CD4-positive, alpha-beta T cell treated with Interleukin-15 for 4 hours (primary cell): ENCODE measurements around the gene ZFYVE9.
"Not testable (repeated sequence)": the region's sequence is repeated elsewhere in the genome, so short reads cannot be mapped to it uniquely, and the experiment has no call there.

Experiments used
- DNase-seq: peaks from one replicate; pipeline ENCODE4 v3.0.0-alpha.2; 2020; ENCODE audit warnings: low spot score

The ZFYVE9 gene

GRCh38 chr1:52190500-52191252 is 48.8 kb downstream of the ZFYVE9 start:
- no peak for DNase-seq

GRCh38 chr1:52191395-52191965 is 49.6 kb downstream of the ZFYVE9 start:
- no peak for DNase-seq

- DNase-seq, result no peak
Measured at GRCh38 chr1:52192024-52192423, 50.1 kb downstream of the ZFYVE9 start.

GRCh38 chr1:52192436-52192835 is 50.5 kb downstream of the ZFYVE9 start:
- no peak for DNase-seq

- no peak for DNase-seq
Measured at GRCh38 chr1:52193985-52194384, 52.1 kb downstream of the ZFYVE9 start.

GRCh38 chr1:52195161-52195560 is 53.3 kb downstream of the ZFYVE9 start:
- DNase-seq, result no peak

GRCh38 chr1:52203935-52204625 is 62.2 kb downstream of the ZFYVE9 start:
- no peak for DNase-seq

- no peak for DNase-seq
Measured at GRCh38 chr1:52204696-52205095, 62.8 kb downstream of the ZFYVE9 start.

GRCh38 chr1:52206686-52207085 is 64.8 kb downstream of the ZFYVE9 start:
- DNase-seq, result not testable (repeated sequence)

- DNase-seq, result no peak
Measured at GRCh38 chr1:52209429-52209828, 67.5 kb downstream of the ZFYVE9 start.

- DNase-seq, result no peak
Measured at GRCh38 chr1:52210044-52210443, 68.2 kb downstream of the ZFYVE9 start.

- DNase-seq, result no peak
Measured at GRCh38 chr1:52216907-52217458, 75.1 kb downstream of the ZFYVE9 start.

GRCh38 chr1:52225174-52225573 is 83.3 kb downstream of the ZFYVE9 start:
- no peak for DNase-seq

GRCh38 chr1:52229494-52229893 is 87.6 kb downstream of the ZFYVE9 start:
- no peak for DNase-seq

GRCh38 chr1:52233463-52233862 is 91.6 kb downstream of the ZFYVE9 start:
- no peak for DNase-seq

GRCh38 chr1:52234014-52234413 is 92.1 kb downstream of the ZFYVE9 start:
- no peak for DNase-seq

- no peak for DNase-seq
Measured at GRCh38 chr1:52234708-52235107, 92.8 kb downstream of the ZFYVE9 start.

GRCh38 chr1:52235646-52236045 is 93.8 kb downstream of the ZFYVE9 start:
- no peak for DNase-seq

- no peak for DNase-seq
Measured at GRCh38 chr1:52237430-52237829, 95.5 kb downstream of the ZFYVE9 start.

- no peak for DNase-seq
Measured at GRCh38 chr1:52238474-52238873, 96.6 kb downstream of the ZFYVE9 start.

- no peak for DNase-seq
Measured at GRCh38 chr1:52238887-52239707, 97.2 kb downstream of the ZFYVE9 start.

- DNase-seq, result no peak
Measured at GRCh38 chr1:52239708-52240001, 97.8 kb downstream of the ZFYVE9 start.
